ENCODE measurements around the gene PTPRN2. TPM values are rescaled to one million over a fixed set of nuclear protein-coding genes. Genes with fewer than 3 reads are reported as not detected.
A peak's percentile ranks its signal among the peaks of the same experiment; 100 is the strongest.

The PTPRN2 gene
- total RNA-seq, 1 donor from 2014 or later = 15.4 TPM

DNA sequence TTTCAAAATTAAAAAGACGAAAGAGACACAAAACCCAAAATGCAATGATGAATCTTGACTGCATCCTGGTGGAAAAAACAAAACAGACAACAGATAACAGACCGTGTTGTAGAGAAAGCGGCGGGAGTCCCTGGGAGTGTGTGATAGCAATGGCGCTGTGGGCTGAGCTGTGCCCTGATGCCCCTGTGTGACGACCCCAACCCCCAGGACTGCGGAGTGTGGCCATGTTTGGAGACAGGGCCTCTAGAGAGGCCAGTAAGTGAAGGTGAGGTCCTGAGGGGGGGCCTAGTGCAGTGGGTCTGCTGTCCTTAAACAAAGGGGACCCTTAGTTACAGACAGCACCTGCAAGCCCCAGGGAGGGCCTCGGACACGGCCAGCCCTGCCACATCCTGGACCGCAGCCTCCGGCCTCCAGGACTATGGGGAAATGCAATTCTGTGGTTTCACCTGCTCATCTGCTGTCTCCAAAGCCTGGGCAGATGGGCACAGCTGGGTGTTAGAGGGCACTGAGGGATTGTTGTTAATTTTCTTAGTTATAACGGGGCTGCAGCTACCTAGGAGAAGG is 973.1 kb downstream of the PTPRN2 start:
- no peak overlapping the region for H3K4me3 Mint-ChIP-seq
- H3K27ac Mint-ChIP-seq = no peak overlapping the region
- H3K4me1 Mint-ChIP-seq (ENCODE audit: unreplicated experiment) = no peaks in the 10 kb centered on the region
- H3K9me3 Mint-ChIP-seq = no peaks in the 10 kb centered on the region
- H3K36me3 Mint-ChIP-seq = no peaks in the 10 kb centered on the region
- DNase-seq (ENCODE audit: extremely low spot score, unreplicated experiment) = no peak
- no peaks in the 10 kb centered on the region for H3K27me3 Mint-ChIP-seq
- TF ChIP-seq, protein P1, sequence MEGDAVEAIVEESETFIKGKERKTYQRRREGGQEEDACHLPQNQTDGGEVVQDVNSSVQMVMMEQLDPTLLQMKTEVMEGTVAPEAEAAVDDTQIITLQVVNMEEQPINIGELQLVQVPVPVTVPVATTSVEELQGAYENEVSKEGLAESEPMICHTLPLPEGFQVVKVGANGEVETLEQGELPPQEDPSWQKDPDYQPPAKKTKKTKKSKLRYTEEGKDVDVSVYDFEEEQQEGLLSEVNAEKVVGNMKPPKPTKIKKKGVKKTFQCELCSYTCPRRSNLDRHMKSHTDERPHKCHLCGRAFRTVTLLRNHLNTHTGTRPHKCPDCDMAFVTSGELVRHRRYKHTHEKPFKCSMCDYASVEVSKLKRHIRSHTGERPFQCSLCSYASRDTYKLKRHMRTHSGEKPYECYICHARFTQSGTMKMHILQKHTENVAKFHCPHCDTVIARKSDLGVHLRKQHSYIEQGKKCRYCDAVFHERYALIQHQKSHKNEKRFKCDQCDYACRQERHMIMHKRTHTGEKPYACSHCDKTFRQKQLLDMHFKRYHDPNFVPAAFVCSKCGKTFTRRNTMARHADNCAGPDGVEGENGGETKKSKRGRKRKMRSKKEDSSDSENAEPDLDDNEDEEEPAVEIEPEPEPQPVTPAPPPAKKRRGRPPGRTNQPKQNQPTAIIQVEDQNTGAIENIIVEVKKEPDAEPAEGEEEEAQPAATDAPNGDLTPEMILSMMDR (conservative IDR thresholded peaks at IDR 0.05) = no peak

DNA sequence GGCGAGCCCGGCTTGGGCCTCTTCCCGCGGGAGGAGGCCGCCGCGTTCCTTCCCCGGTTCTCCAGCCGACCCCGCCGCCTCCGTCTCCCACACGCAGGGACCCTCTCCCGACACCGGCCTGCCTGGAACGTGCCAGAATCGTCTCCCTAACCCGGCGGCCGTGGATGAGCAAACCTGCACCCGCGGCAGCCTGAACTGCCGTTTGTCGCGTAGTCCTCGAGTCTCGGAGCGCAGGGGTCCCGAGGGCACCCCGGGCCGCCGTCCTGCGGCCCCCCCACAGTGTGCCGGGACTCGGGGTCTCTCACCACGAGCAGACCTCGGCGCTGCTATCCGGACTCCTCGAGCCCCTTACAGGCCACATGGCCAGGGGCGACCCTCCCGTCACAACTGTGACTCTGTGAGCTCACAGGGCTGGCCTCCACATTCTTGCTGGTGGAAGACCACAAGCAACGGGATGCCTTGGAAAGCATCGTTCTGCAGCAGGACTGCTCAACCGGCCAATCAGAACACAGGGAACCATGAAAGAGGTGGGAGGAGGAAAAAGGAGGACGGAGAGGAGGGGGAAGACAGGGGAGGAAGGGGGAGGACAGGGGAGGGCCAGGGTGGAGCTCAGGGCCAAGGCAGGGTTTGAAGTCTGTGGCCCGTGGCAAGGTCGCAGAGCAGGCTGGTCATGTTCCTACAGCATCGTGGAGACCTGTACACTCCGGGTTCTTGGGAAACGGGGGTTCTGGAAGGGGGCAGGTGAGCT is 973.9 kb downstream of the PTPRN2 start:
- DNase-seq (ENCODE audit: extremely low spot score, unreplicated experiment) = no peak
- H3K27me3 Mint-ChIP-seq = no peaks in the 10 kb centered on the region
- no peaks in the 10 kb centered on the region for H3K9me3 Mint-ChIP-seq
- no peaks in the 10 kb centered on the region for H3K4me1 Mint-ChIP-seq (ENCODE audit: unreplicated experiment)
- H3K27ac Mint-ChIP-seq = no peak overlapping the region
- no peaks in the 10 kb centered on the region for H3K36me3 Mint-ChIP-seq
- no peak overlapping the region for H3K4me3 Mint-ChIP-seq
- TF ChIP-seq, protein P1 (conservative IDR thresholded peaks at IDR 0.05) = no peak

DNA sequence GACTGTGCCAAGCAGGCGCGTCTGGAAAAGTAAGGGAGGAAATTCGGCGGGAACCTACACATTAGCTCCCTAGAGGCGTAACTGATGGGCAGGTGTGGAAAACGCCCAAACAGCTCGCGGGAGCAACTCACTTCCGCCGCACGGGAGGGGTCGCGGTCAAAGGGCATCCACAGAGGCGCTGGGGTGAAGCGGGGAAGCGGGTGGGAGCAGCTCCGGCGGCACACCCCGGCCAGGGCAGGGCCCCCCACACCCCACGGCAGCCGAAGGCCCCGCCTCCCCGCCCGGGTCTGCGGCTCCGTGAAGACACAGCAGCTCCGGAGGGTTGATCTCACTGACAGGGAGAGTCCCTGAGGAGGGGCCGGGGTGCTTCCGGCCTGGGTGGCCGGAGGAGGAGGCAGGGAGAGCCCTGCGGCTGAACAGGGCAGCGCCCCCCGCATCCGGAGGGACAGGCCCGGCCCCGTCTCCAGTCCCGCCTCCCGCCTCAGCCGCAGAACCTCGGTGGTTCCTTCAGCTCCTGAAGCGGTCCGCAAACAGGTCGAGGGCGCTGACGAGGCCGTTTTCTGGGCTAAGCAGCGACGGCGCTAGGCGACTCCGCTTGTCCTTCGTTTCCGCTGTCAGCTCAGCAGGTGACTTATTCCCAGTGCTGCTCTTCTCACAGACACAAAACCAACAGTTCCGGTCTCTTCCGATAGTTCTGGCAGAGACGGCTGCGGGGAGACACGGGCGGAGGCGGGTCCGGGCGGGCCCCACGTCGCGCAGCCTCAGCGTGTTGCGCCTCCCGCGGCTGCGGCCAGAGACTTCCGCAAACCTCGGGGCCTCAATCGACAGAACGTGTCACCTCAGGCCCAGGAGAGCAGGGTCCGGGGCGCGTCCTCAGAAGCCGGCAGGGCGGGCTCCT is 974.7 kb downstream of the PTPRN2 start:
- Mint-ChIP-seq H3K4me3 (peak overlapping the region; percentile 31), H3K27me3 (no peaks in the 10 kb centered on the region), H3K27ac (no peak overlapping the region), H3K4me1 (ENCODE audit: unreplicated experiment) (no peaks in the 10 kb centered on the region), H3K9me3 (no peaks in the 10 kb centered on the region), H3K36me3 (no peaks in the 10 kb centered on the region)
- no peak for DNase-seq (ENCODE audit: extremely low spot score, unreplicated experiment)
- TF ChIP-seq, protein P1 (conservative IDR thresholded peaks at IDR 0.05) = no peak

DNA sequence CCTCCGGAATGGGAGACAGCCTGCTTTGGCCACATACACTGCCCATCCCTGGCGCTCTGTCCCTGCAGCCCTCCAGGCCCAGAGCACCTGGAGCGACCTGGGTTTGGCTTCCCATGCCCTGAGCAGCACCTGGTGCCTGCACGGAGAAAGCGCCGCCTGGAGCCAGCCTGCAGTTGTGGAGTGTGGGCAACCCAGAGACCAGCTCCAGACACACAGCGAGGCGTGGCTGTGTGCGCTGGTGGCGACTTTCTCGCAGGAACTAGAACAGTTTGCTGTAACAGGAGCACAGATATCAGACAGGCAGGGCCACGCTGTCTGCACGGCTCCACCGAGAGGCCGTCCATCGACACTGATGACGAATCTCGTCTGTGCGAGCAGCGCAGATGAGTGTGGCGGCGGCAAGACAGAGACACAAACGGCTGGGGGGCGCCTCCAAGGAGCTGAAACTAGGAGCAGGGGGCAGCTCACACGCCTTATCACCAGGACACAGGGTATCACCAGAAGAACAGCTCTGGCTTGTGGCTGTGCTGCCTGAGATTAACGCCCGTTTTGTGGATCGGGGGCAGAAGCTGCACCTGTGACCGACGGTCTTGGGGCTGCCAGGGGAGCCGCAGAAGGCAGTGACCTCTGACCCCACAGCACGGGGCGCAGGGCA is 975.5 kb downstream of the PTPRN2 start:
- Mint-ChIP-seq H3K4me1 (ENCODE audit: unreplicated experiment) (no peaks in the 10 kb centered on the region), H3K4me3 (peak overlapping the region; percentile 31), H3K9me3 (no peaks in the 10 kb centered on the region), H3K27ac (no peak overlapping the region), H3K27me3 (no peaks in the 10 kb centered on the region), H3K36me3 (no peaks in the 10 kb centered on the region)
- DNase-seq (ENCODE audit: extremely low spot score, unreplicated experiment) = no peak
- TF ChIP-seq, protein P1 (conservative IDR thresholded peaks at IDR 0.05) = no peak

DNA sequence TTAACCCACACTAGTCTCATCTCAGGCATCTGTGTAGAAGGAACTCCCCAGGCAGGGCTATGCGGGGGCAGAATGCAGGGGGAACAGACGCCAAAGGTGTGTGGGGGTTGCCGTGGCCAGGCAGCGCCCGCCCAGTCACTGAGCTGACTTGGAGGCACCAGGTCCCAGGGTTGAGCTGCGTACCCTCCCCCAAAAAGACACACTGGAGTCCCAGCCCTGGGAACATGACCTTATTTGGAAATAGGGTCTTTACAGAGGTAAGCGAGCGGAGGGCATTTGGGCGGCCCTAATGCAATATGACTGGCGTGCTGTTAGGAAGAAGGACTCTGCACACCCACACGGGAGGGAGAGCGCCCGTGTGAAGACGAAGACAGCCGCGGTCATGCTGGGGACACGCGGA is 976.3 kb downstream of the PTPRN2 start:
- DNase-seq (ENCODE audit: extremely low spot score, unreplicated experiment) = no peak
- Mint-ChIP-seq H3K27ac (no peak overlapping the region), H3K9me3 (no peaks in the 10 kb centered on the region), H3K4me3 (no peak overlapping the region), H3K27me3 (no peaks in the 10 kb centered on the region), H3K36me3 (no peaks in the 10 kb centered on the region), H3K4me1 (ENCODE audit: unreplicated experiment) (no peaks in the 10 kb centered on the region)
- TF ChIP-seq, protein P1 (conservative IDR thresholded peaks at IDR 0.05) = no peak

All from type B pancreatic cell (in vitro differentiated cells).